ENCODE results near the gene CDS2.

Gene CDS2

DNA sequence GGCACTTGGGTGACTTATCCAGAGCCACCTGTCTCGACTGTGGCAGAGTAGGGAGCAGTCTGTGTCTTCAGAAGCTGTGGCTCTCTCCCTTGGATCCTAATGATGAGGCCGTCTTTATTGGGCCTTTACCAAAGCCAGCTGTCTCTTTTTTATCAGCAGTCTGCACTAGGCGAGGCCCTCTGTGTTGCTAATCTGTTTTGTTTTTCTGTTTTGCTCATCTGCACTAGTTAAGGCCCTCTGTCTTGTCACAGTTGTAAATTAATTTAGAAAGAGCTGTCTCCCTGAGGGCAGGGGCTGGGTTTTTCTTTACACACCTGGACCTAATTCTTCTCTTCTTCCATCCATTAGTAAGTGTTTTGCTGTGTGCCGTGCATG, 45.0 kb downstream of the CDS2 start:
- H3K27me3 ChIP-seq (ENCODE audit: low read depth, low read length) = no peaks in the 10 kb centered on the region
- no peaks in the 10 kb centered on the region for H3K9me3 ChIP-seq (ENCODE audit: control insufficient read depth in 1 of 2, low read length in 2 of 2)
- H3K4me3 ChIP-seq (ENCODE audit: low read depth in 1 of 2, low read length in 2 of 2) = no peak overlapping the region
- peak overlapping the region; percentile 22 for H3K27ac ChIP-seq (ENCODE audit: low read length)
- H3K4me1 ChIP-seq (ENCODE audit: control insufficient read depth in 1 of 2, insufficient read depth in 2 of 2, low read length in 2 of 2) = peaks cover 28 to 36% of the 10 kb centered on the region in 2 donors
- H3K36me3 ChIP-seq (ENCODE audit: control insufficient read depth in 1 of 2, insufficient read depth in 2 of 2, low read length in 2 of 2) = peaks cover 7 to 9% of the 10 kb centered on the region in 2 donors

DNA sequence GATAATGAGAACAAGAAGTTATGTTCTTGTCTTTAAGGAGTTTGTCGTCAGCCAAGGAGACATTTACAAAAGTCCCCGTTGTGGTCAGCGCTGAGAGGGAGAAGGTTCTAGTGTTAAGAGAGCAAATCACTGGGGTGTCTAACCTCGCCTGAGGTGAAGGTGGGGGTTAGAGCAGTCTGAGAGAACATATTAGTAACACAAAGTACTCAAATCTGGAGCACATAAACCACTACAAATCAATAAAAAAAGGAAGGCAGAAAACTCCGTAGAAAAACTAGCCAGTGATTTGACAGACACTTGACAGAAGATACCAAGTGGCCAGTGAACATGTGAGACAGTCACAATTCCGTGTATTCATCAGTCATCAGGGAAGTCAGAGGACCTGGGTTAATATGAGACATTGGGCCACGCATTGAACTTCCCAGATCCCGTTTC, 45.4 kb downstream of the CDS2 start:
- Histone ChIP-seq H3K36me3 (ENCODE audit: control insufficient read depth in 1 of 2, insufficient read depth in 2 of 2, low read length in 2 of 2) (peaks cover 11 to 13% of the 10 kb centered on the region in 2 donors), H3K4me1 (ENCODE audit: control insufficient read depth in 1 of 2, insufficient read depth in 2 of 2, low read length in 2 of 2) (peaks cover 28 to 36% of the 10 kb centered on the region in 2 donors), H3K27ac (ENCODE audit: low read length) (peak overlapping the region; percentile 22), H3K9me3 (ENCODE audit: control insufficient read depth in 1 of 2, low read length in 2 of 2) (no peaks in the 10 kb centered on the region), H3K4me3 (ENCODE audit: low read depth in 1 of 2, low read length in 2 of 2) (no peak overlapping the region), H3K27me3 (ENCODE audit: low read depth, low read length) (no peaks in the 10 kb centered on the region)

DNA sequence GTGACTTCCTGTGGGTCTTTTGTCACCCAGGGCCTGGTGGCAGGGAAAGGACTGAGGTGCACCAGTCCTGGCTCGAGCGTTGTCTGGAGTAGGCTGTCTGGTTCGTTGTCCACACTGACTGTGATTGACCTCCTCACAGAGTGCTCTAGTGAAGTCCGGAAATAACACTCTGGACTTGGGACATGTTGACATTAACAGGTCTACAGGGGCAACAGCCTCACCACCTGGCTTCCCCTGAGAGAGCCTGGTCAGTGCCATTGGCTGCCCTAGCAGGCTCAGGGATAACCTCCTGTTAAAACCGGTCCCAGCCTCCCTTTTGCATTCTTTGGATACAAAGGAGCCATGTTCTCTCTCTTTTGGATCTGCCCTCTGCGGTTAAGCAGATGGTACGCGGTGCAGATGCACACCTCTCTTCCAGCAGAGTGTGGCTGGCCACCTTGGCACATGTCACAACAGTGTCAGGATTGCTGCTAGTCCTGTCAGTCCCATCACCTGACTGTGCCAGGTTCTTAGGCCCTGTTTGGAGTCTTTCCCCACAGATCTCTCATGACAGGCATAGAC, 46.2 kb downstream of the CDS2 start:
- Histone ChIP-seq H3K9me3 (ENCODE audit: control insufficient read depth in 1 of 2, low read length in 2 of 2) (no peaks in the 10 kb centered on the region), H3K4me3 (ENCODE audit: low read depth in 1 of 2, low read length in 2 of 2) (no peak overlapping the region), H3K36me3 (ENCODE audit: control insufficient read depth in 1 of 2, insufficient read depth in 2 of 2, low read length in 2 of 2) (peaks cover 14 to 16% of the 10 kb centered on the region in 2 donors), H3K4me1 (ENCODE audit: control insufficient read depth in 1 of 2, insufficient read depth in 2 of 2, low read length in 2 of 2) (peaks cover 28 to 36% of the 10 kb centered on the region in 2 donors), H3K27me3 (ENCODE audit: low read depth, low read length) (no peaks in the 10 kb centered on the region), H3K27ac (ENCODE audit: low read length) (no peak overlapping the region)

DNA sequence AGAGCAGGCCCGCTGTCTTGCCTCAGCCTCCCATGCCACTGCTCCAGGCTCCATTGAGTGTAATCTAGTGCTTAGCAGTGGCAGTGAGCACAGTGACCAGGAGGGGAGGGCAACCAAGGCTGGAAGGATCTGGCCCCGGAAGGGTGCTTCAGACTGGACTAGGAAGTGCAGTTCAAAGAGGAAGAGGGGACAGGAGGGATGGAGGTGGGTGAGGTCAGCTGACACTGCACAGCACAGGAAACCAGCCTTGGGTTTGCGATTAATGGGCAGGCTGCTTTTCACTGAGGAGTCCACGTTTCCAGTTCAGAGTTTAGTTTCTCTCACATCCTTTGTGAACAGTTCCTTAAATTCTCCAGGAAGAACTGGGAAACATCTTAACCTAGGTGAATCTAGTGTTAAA, 46.9 kb downstream of the CDS2 start:
- Histone ChIP-seq H3K36me3 (ENCODE audit: control insufficient read depth in 1 of 2, insufficient read depth in 2 of 2, low read length in 2 of 2) (peaks cover 17 to 23% of the 10 kb centered on the region in 2 donors), H3K27me3 (ENCODE audit: low read depth, low read length) (no peaks in the 10 kb centered on the region), H3K4me3 (ENCODE audit: low read depth in 1 of 2, low read length in 2 of 2) (no peak overlapping the region), H3K27ac (ENCODE audit: low read length) (no peak overlapping the region), H3K9me3 (ENCODE audit: control insufficient read depth in 1 of 2, low read length in 2 of 2) (no peaks in the 10 kb centered on the region), H3K4me1 (ENCODE audit: control insufficient read depth in 1 of 2, insufficient read depth in 2 of 2, low read length in 2 of 2) (peaks cover 25 to 32% of the 10 kb centered on the region in 2 donors)

DNA sequence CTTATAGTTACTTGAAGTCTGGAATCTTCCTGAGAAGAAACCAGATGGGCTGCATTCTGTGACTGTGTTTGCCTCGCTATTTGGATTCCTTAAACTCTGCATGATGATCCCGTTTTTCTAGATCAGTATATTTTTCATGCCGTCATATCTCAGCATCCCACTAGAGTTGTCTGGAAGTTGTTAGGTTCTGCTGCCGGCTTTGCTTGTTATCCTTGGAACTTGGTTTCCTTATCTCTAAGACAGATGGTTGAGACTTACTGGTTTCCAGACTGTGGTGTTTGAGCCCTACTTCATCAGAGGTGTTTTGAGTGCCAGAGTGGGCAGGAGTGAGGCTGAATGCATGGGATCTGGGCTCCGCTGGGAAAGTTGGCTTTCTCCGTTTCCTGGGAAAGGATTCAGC, 50.3 kb downstream of the CDS2 start:
- Histone ChIP-seq H3K4me1 (ENCODE audit: control insufficient read depth in 1 of 2, insufficient read depth in 2 of 2, low read length in 2 of 2) (peaks cover 0 to under 1% of the 10 kb centered on the region in 2 donors), H3K27ac (ENCODE audit: low read length) (no peak overlapping the region), H3K36me3 (ENCODE audit: control insufficient read depth in 1 of 2, insufficient read depth in 2 of 2, low read length in 2 of 2) (peaks cover 26 to 38% of the 10 kb centered on the region in 2 donors), H3K27me3 (ENCODE audit: low read depth, low read length) (no peaks in the 10 kb centered on the region), H3K9me3 (ENCODE audit: control insufficient read depth in 1 of 2, low read length in 2 of 2) (no peaks in the 10 kb centered on the region), H3K4me3 (ENCODE audit: low read depth in 1 of 2, low read length in 2 of 2) (no peak overlapping the region)

DNA sequence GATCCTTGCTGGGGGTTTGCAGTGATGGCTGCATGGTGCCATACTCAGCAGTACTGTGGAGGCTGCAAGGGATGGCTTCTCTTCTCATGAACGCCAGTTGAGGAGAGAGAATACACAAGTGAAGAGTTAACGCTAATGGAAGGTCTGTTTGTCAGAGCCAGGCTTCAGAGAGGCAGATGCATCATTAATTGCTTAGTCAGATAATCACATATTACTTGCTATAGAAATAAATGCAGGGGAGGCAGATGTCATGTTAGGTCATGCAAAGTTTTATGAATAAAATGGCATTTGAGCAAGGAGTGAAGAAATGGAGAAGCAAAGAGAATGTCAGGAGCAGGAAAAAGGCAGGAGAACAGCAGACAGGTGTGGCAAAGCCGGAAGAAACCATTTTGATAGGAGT, 51.2 kb downstream of the CDS2 start:
- no peak overlapping the region for H3K4me3 ChIP-seq (ENCODE audit: low read depth in 1 of 2, low read length in 2 of 2)
- no peak overlapping the region for H3K27ac ChIP-seq (ENCODE audit: low read length)
- peaks cover 0 to 8% of the 10 kb centered on the region in 2 donors for H3K4me1 ChIP-seq (ENCODE audit: control insufficient read depth in 1 of 2, insufficient read depth in 2 of 2, low read length in 2 of 2)
- H3K27me3 ChIP-seq (ENCODE audit: low read depth, low read length) = no peaks in the 10 kb centered on the region
- H3K9me3 ChIP-seq (ENCODE audit: control insufficient read depth in 1 of 2, low read length in 2 of 2) = no peaks in the 10 kb centered on the region
- peaks cover 36 to 39% of the 10 kb centered on the region in 2 donors for H3K36me3 ChIP-seq (ENCODE audit: control insufficient read depth in 1 of 2, insufficient read depth in 2 of 2, low read length in 2 of 2)

DNA sequence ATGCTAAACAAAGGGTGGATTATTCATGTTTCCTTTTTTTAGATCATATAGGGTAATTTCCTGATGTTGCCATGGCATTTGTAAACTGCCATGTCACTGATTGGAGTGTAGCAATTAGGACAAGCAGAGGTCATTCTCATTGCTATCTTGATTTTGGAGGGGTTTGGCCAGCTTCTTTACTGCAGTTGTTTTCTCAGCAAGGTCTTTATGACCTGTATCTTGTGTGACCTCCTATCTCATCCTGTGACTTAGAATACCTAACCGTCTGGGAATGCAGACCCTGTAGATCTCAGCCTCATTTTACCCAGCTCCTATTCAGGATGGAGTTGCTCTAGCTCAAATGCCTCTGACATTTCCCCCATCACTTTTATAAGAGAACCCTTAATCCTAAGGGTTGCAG, 53.6 kb downstream of the CDS2 start:
- no peak overlapping the region for H3K4me3 ChIP-seq (ENCODE audit: low read depth in 1 of 2, low read length in 2 of 2)
- no peaks in the 10 kb centered on the region for H3K9me3 ChIP-seq (ENCODE audit: control insufficient read depth in 1 of 2, low read length in 2 of 2)
- peaks cover 36 to 41% of the 10 kb centered on the region in 2 donors for H3K36me3 ChIP-seq (ENCODE audit: control insufficient read depth in 1 of 2, insufficient read depth in 2 of 2, low read length in 2 of 2)
- no peak overlapping the region for H3K27ac ChIP-seq (ENCODE audit: low read length)
- H3K4me1 ChIP-seq (ENCODE audit: control insufficient read depth in 1 of 2, insufficient read depth in 2 of 2, low read length in 2 of 2) = peaks cover 0 to 8% of the 10 kb centered on the region in 2 donors
- no peaks in the 10 kb centered on the region for H3K27me3 ChIP-seq (ENCODE audit: low read depth, low read length)

DNA sequence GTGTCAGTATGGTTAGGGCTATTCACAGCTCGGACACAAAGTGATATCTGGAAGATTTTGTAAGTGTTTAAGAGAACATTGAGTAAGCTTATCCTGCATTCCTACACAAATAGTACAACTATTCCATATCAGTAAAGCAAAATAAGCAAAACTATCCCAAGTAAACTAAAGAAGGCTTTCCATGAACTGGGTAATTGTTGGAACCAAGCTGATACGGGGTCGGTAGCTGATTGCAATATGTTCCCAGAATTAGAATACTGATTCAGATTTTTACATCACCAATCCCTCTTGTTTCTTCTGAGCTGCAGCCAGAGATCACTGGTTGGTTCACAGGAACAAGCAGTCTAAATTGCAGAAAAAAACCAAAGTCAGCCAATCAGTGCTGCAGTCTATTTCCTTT, 54.1 kb downstream of the CDS2 start:
- no peaks in the 10 kb centered on the region for H3K9me3 ChIP-seq (ENCODE audit: control insufficient read depth in 1 of 2, low read length in 2 of 2)
- H3K27me3 ChIP-seq (ENCODE audit: low read depth, low read length) = no peaks in the 10 kb centered on the region
- H3K4me1 ChIP-seq (ENCODE audit: control insufficient read depth in 1 of 2, insufficient read depth in 2 of 2, low read length in 2 of 2) = peaks cover 0 to 8% of the 10 kb centered on the region in 2 donors
- no peak overlapping the region for H3K27ac ChIP-seq (ENCODE audit: low read length)
- no peak overlapping the region for H3K4me3 ChIP-seq (ENCODE audit: low read depth in 1 of 2, low read length in 2 of 2)
- peaks cover 40 to 45% of the 10 kb centered on the region in 2 donors for H3K36me3 ChIP-seq (ENCODE audit: control insufficient read depth in 1 of 2, insufficient read depth in 2 of 2, low read length in 2 of 2)

DNA sequence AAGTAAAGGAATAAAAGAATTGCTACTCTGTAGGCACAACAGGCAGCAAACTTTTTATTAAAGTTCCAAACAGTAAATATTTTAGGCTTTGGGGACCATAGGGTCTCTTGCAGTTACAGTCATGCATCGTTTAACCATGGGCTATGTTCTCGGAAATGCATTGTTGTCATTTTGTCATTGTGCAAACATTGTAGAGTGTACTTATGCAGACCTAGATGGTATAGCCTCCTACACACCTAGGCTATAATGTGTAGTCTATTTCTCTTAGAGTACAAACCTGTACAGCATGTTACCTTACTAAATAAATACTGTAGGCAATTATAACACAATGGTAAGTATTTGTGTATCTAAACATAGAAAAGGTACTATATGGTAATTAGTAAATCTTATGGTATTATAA, 54.7 kb downstream of the CDS2 start:
- Histone ChIP-seq H3K27me3 (ENCODE audit: low read depth, low read length) (no peaks in the 10 kb centered on the region), H3K27ac (ENCODE audit: low read length) (no peak overlapping the region), H3K9me3 (ENCODE audit: control insufficient read depth in 1 of 2, low read length in 2 of 2) (no peaks in the 10 kb centered on the region), H3K4me3 (ENCODE audit: low read depth in 1 of 2, low read length in 2 of 2) (no peak overlapping the region), H3K4me1 (ENCODE audit: control insufficient read depth in 1 of 2, insufficient read depth in 2 of 2, low read length in 2 of 2) (peaks cover 0 to 8% of the 10 kb centered on the region in 2 donors), H3K36me3 (ENCODE audit: control insufficient read depth in 1 of 2, insufficient read depth in 2 of 2, low read length in 2 of 2) (peaks cover 45 to 50% of the 10 kb centered on the region in 2 donors)

DNA sequence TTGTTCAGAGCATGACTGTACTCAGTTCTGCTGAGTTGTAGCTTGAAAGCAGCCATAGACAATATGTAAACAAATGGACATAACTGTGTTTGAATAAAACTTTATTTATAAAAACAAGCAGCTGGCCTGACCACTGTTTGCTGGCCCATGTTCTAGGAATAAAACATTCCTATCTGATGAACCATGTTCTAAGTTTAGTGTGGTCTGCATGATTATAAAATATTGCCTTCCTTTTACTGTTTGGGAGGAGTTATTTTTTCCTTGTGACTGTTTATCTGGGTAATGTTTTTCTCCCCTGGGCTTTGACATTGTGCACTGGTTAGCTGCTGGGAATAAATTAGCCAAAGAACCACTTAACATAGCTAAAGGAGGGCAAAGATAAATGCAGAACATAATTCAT, 55.1 kb downstream of the CDS2 start:
- no peaks in the 10 kb centered on the region for H3K27me3 ChIP-seq (ENCODE audit: low read depth, low read length)
- peaks cover 44 to 48% of the 10 kb centered on the region in 2 donors for H3K36me3 ChIP-seq (ENCODE audit: control insufficient read depth in 1 of 2, insufficient read depth in 2 of 2, low read length in 2 of 2)
- no peak overlapping the region for H3K4me3 ChIP-seq (ENCODE audit: low read depth in 1 of 2, low read length in 2 of 2)
- H3K9me3 ChIP-seq (ENCODE audit: control insufficient read depth in 1 of 2, low read length in 2 of 2) = no peaks in the 10 kb centered on the region
- H3K27ac ChIP-seq (ENCODE audit: low read length) = no peak overlapping the region
- peaks cover 0 to 8% of the 10 kb centered on the region in 2 donors for H3K4me1 ChIP-seq (ENCODE audit: control insufficient read depth in 1 of 2, insufficient read depth in 2 of 2, low read length in 2 of 2)

DNA sequence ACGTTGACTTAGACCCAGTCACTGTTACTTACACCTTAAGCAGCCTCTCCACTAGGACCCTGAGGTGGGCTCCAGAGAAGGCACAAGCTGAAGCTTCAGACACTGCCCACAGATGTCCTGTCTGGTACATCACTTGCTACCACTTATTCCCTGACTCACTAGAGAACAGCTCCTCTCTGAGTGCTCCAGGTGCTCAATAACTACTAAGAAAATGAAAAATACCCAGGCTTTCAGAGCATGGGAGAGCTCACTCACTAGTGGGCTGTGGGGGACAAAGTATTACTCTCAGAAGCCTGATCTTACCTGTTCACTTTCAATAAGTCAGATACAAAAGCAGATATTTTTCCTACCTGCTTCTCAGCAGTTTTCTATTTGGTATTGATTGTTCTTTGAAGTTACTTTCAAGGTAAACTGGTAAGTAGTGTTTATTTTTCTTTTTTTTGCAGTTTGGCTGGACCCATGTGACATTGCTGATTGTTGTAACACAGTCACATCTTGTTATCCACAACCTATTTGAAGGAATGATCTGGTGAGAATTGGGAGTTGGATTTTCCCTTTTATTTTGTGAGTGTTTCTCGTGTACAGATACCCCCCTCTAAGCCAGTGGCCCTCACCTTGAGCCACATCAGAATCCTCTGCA, 55.9 kb downstream of the CDS2 start:
- Histone ChIP-seq H3K36me3 (ENCODE audit: control insufficient read depth in 1 of 2, insufficient read depth in 2 of 2, low read length in 2 of 2) (peaks cover 41 to 48% of the 10 kb centered on the region in 2 donors), H3K4me3 (ENCODE audit: low read depth in 1 of 2, low read length in 2 of 2) (no peak overlapping the region), H3K9me3 (ENCODE audit: control insufficient read depth in 1 of 2, low read length in 2 of 2) (no peaks in the 10 kb centered on the region), H3K27me3 (ENCODE audit: low read depth, low read length) (no peaks in the 10 kb centered on the region), H3K27ac (ENCODE audit: low read length) (no peak overlapping the region), H3K4me1 (ENCODE audit: control insufficient read depth in 1 of 2, insufficient read depth in 2 of 2, low read length in 2 of 2) (peaks cover 0 to 8% of the 10 kb centered on the region in 2 donors)
